GM21723 (cell line): ENCODE measurements around the gene PLPP4.

Source experiments
- ATAC-seq: cut with Tn5 transposase; IDR thresholded peaks from one replicate; pipeline ENCODE4 v1.9.1; 2021; ENCODE audit warnings: mild to moderate bottlenecking, moderate library complexity; ENCODE audit not compliant: unreplicated experiment

The PLPP4 gene

GRCh38 chr10:120456143-120456625 lies 843 bp upstream of the PLPP4 start:
- peak; percentile 32 for ATAC-seq

GRCh38 chr10:120457431-120458172 lies 575 bp downstream of the PLPP4 start:
- ATAC-seq = no peak

- ATAC-seq = no peak
Measured at GRCh38 chr10:120458432-120458831, 1.4 kb downstream of the PLPP4 start.

GRCh38 chr10:120459185-120459584 lies 2.2 kb downstream of the PLPP4 start:
- no peak for ATAC-seq

- no peak for ATAC-seq
Measured at GRCh38 chr10:120460186-120460585, 3.2 kb downstream of the PLPP4 start.

GRCh38 chr10:120460776-120461175 lies 3.7 kb downstream of the PLPP4 start:
- no peak for ATAC-seq

GRCh38 chr10:120462018-120462682 lies 5.1 kb downstream of the PLPP4 start:
- no peak for ATAC-seq

- no peak for ATAC-seq
Measured at GRCh38 chr10:120465138-120465537, 8.1 kb downstream of the PLPP4 start.

- no peak for ATAC-seq
Measured at GRCh38 chr10:120466006-120466405, 9.0 kb downstream of the PLPP4 start.

- peak; percentile 69 for ATAC-seq
Measured at GRCh38 chr10:120473593-120473992, 16.6 kb downstream of the PLPP4 start.

- ATAC-seq = no peak
Measured at GRCh38 chr10:120474956-120475355, 17.9 kb downstream of the PLPP4 start.

- ATAC-seq = no peak
Measured at GRCh38 chr10:120475844-120476791, 19.1 kb downstream of the PLPP4 start.

- ATAC-seq = no peak
Measured at GRCh38 chr10:120477021-120477742, 20.2 kb downstream of the PLPP4 start.

- no peak for ATAC-seq
Measured at GRCh38 chr10:120477743-120478141, 20.7 kb downstream of the PLPP4 start.

GRCh38 chr10:120478386-120478785 lies 21.4 kb downstream of the PLPP4 start:
- ATAC-seq = no peak

- ATAC-seq = no peak
Measured at GRCh38 chr10:120479506-120479905, 22.5 kb downstream of the PLPP4 start.

GRCh38 chr10:120480065-120480600 lies 23.1 kb downstream of the PLPP4 start:
- no peak for ATAC-seq

GRCh38 chr10:120480848-120481247 lies 23.8 kb downstream of the PLPP4 start:
- no peak for ATAC-seq

- ATAC-seq = no peak
Measured at GRCh38 chr10:120483006-120483405, 26.0 kb downstream of the PLPP4 start.

- no peak for ATAC-seq
Measured at GRCh38 chr10:120483651-120484301, 26.7 kb downstream of the PLPP4 start.
